ENCODE results near the gene ELAPOR1.
"Not testable (repeated sequence)": the region's sequence is repeated elsewhere in the genome, so short reads cannot be mapped to it uniquely, and the experiment has no call there.

The ELAPOR1 gene

GRCh38 chr1:109135940-109136339 is 22.0 kb downstream of the ELAPOR1 start:
- DNase-seq (ENCODE audit: low spot score), result no peak

GRCh38 chr1:109136766-109137165 is 22.9 kb downstream of the ELAPOR1 start:
- DNase-seq (ENCODE audit: low spot score), result no peak

GRCh38 chr1:109137958-109138357 is 24.0 kb downstream of the ELAPOR1 start:
- DNase-seq (ENCODE audit: low spot score), result no peak

- DNase-seq (ENCODE audit: low spot score), result no peak
Measured at GRCh38 chr1:109138358-109138757, 24.4 kb downstream of the ELAPOR1 start.

GRCh38 chr1:109140392-109140791 is 26.5 kb downstream of the ELAPOR1 start:
- DNase-seq (ENCODE audit: low spot score), result no peak

GRCh38 chr1:109142260-109142659 is 28.3 kb downstream of the ELAPOR1 start:
- no peak for DNase-seq (ENCODE audit: low spot score)

- DNase-seq (ENCODE audit: low spot score), result not testable (repeated sequence)
Measured at GRCh38 chr1:109142725-109143124, 28.8 kb downstream of the ELAPOR1 start.

GRCh38 chr1:109148987-109149561 is 35.2 kb downstream of the ELAPOR1 start:
- no peak for DNase-seq (ENCODE audit: low spot score)

GRCh38 chr1:109149874-109150601 is 36.1 kb downstream of the ELAPOR1 start:
- no peak for DNase-seq (ENCODE audit: low spot score)

GRCh38 chr1:109151146-109151990 is 37.5 kb downstream of the ELAPOR1 start:
- no peak for DNase-seq (ENCODE audit: low spot score)

- no peak for DNase-seq (ENCODE audit: low spot score)
Measured at GRCh38 chr1:109152196-109152595, 38.3 kb downstream of the ELAPOR1 start.

GRCh38 chr1:109156916-109157385 is 43.0 kb downstream of the ELAPOR1 start:
- DNase-seq (ENCODE audit: low spot score), result no peak

- no peak for DNase-seq (ENCODE audit: low spot score)
Measured at GRCh38 chr1:109158433-109158832, 44.5 kb downstream of the ELAPOR1 start.

- no peak for DNase-seq (ENCODE audit: low spot score)
Measured at GRCh38 chr1:109159326-109159725, 45.4 kb downstream of the ELAPOR1 start.

GRCh38 chr1:109160071-109160840 is 46.3 kb downstream of the ELAPOR1 start:
- DNase-seq (ENCODE audit: low spot score), result no peak

- no peak for DNase-seq (ENCODE audit: low spot score)
Measured at GRCh38 chr1:109161858-109162606, 48.1 kb downstream of the ELAPOR1 start.

GRCh38 chr1:109162626-109163025 is 48.7 kb downstream of the ELAPOR1 start:
- no peak for DNase-seq (ENCODE audit: low spot score)

- DNase-seq (ENCODE audit: low spot score), result no peak
Measured at GRCh38 chr1:109163551-109163950, 49.6 kb downstream of the ELAPOR1 start.
